ENCODE measurements around the gene VTI1B.
"Not testable (repeated sequence)": the region's sequence is repeated elsewhere in the genome, so short reads cannot be mapped to it uniquely, and the experiment has no call there.

Gene VTI1B

GRCh38 chr14:67638642-67639041 lies 35.8 kb downstream of the VTI1B start:
- peaks cover 4% of the 10 kb centered on the region for H3K36me3 ChIP-seq (ENCODE audit: control insufficient read depth, insufficient read depth, low read length)
- H3K27me3 ChIP-seq (ENCODE audit: control insufficient read depth, insufficient read depth, low read length, poor library complexity, severe bottlenecking), result no peaks in the 10 kb centered on the region
- WGBS, 2 experiments, result 93 to 99% methylated on average over 3 of the region's 3 CpGs
- H3K4me1 ChIP-seq (ENCODE audit: control insufficient read depth, insufficient read depth, low read length), result no peaks in the 10 kb centered on the region
- H3K4me3 ChIP-seq (ENCODE audit: insufficient read depth, low read depth, low read length), result no peak overlapping the region
- H3K9me3 ChIP-seq (ENCODE audit: control insufficient read depth, low read length), result no peaks in the 10 kb centered on the region
- no peak overlapping the region for H3K27ac ChIP-seq (ENCODE audit: insufficient read depth, low read depth, low read length, poor library complexity, severe bottlenecking)

GRCh38 chr14:67636361-67636919 lies 38.0 kb downstream of the VTI1B start:
- WGBS, 2 experiments, result 96% methylated on average over 3 of the region's 3 CpGs
- Histone ChIP-seq H3K9me3 (ENCODE audit: control insufficient read depth, low read length) (no peaks in the 10 kb centered on the region), H3K4me1 (ENCODE audit: control insufficient read depth, insufficient read depth, low read length) (no peaks in the 10 kb centered on the region), H3K27ac (ENCODE audit: insufficient read depth, low read depth, low read length, poor library complexity, severe bottlenecking) (no peak overlapping the region), H3K27me3 (ENCODE audit: control insufficient read depth, insufficient read depth, low read length, poor library complexity, severe bottlenecking) (no peaks in the 10 kb centered on the region), H3K4me3 (ENCODE audit: insufficient read depth, low read depth, low read length) (no peak overlapping the region), H3K36me3 (ENCODE audit: control insufficient read depth, insufficient read depth, low read length) (no peaks in the 10 kb centered on the region)

- 92 to 94% methylated on average over 5 of the region's 5 CpGs for WGBS, 2 experiments
Observed at GRCh38 chr14:67633451-67634147, 40.8 kb downstream of the VTI1B start.

GRCh38 chr14:67630938-67631337 lies 43.5 kb downstream of the VTI1B start:
- H3K9me3 ChIP-seq (ENCODE audit: control insufficient read depth, low read length), result no peaks in the 10 kb centered on the region
- no peaks in the 10 kb centered on the region for H3K27me3 ChIP-seq (ENCODE audit: control insufficient read depth, insufficient read depth, low read length, poor library complexity, severe bottlenecking)
- WGBS, 2 experiments, result 92 to 93% methylated on average over 5 of the region's 5 CpGs
- no peak overlapping the region for H3K27ac ChIP-seq (ENCODE audit: insufficient read depth, low read depth, low read length, poor library complexity, severe bottlenecking)
- H3K4me1 ChIP-seq (ENCODE audit: control insufficient read depth, insufficient read depth, low read length), result no peaks in the 10 kb centered on the region
- no peaks in the 10 kb centered on the region for H3K36me3 ChIP-seq (ENCODE audit: control insufficient read depth, insufficient read depth, low read length)
- no peak overlapping the region for H3K4me3 ChIP-seq (ENCODE audit: insufficient read depth, low read depth, low read length)

More at GRCh38 chr14:67633451-67634147, 40.8 kb downstream of the VTI1B start:
- Histone ChIP-seq H3K4me1 (ENCODE audit: control insufficient read depth, insufficient read depth, low read length) (no peaks in the 10 kb centered on the region), H3K27ac (ENCODE audit: insufficient read depth, low read depth, low read length, poor library complexity, severe bottlenecking) (no peak overlapping the region), H3K9me3 (ENCODE audit: control insufficient read depth, low read length) (no peaks in the 10 kb centered on the region), H3K27me3 (ENCODE audit: control insufficient read depth, insufficient read depth, low read length, poor library complexity, severe bottlenecking) (no peaks in the 10 kb centered on the region), H3K4me3 (ENCODE audit: insufficient read depth, low read depth, low read length) (no peak overlapping the region), H3K36me3 (ENCODE audit: control insufficient read depth, insufficient read depth, low read length) (no peaks in the 10 kb centered on the region)

GRCh38 chr14:67630186-67630585 lies 44.2 kb downstream of the VTI1B start:
- no peaks in the 10 kb centered on the region for H3K9me3 ChIP-seq (ENCODE audit: control insufficient read depth, low read length)

GRCh38 chr14:67627519-67627918 lies 46.9 kb downstream of the VTI1B start:
- H3K4me3 ChIP-seq (ENCODE audit: insufficient read depth, low read depth, low read length), result no peak overlapping the region
- H3K27ac ChIP-seq (ENCODE audit: insufficient read depth, low read depth, low read length, poor library complexity, severe bottlenecking), result no peak overlapping the region
- H3K36me3 ChIP-seq (ENCODE audit: control insufficient read depth, insufficient read depth, low read length), result no peaks in the 10 kb centered on the region
- H3K4me1 ChIP-seq (ENCODE audit: control insufficient read depth, insufficient read depth, low read length), result peaks cover 5% of the 10 kb centered on the region
- no peaks in the 10 kb centered on the region for H3K27me3 ChIP-seq (ENCODE audit: control insufficient read depth, insufficient read depth, low read length, poor library complexity, severe bottlenecking)
- no peaks in the 10 kb centered on the region for H3K9me3 ChIP-seq (ENCODE audit: control insufficient read depth, low read length)

More at GRCh38 chr14:67630186-67630585, 44.2 kb downstream of the VTI1B start:
- H3K27ac ChIP-seq (ENCODE audit: insufficient read depth, low read depth, low read length, poor library complexity, severe bottlenecking), result no peak overlapping the region
- no peaks in the 10 kb centered on the region for H3K4me1 ChIP-seq (ENCODE audit: control insufficient read depth, insufficient read depth, low read length)
- 94% methylated on average over 3 to 4 of the region's 4 CpGs for WGBS, 2 experiments
- H3K27me3 ChIP-seq (ENCODE audit: control insufficient read depth, insufficient read depth, low read length, poor library complexity, severe bottlenecking), result no peaks in the 10 kb centered on the region
- H3K4me3 ChIP-seq (ENCODE audit: insufficient read depth, low read depth, low read length), result no peak overlapping the region
- H3K36me3 ChIP-seq (ENCODE audit: control insufficient read depth, insufficient read depth, low read length), result no peaks in the 10 kb centered on the region

GRCh38 chr14:67626131-67626530 lies 48.3 kb downstream of the VTI1B start:
- not testable (repeated sequence) for H3K27ac ChIP-seq (ENCODE audit: insufficient read depth, low read depth, low read length, poor library complexity, severe bottlenecking); H3K27me3 ChIP-seq (ENCODE audit: control insufficient read depth, insufficient read depth, low read length, poor library complexity, severe bottlenecking); H3K9me3 ChIP-seq (ENCODE audit: control insufficient read depth, low read length); H3K4me1 ChIP-seq (ENCODE audit: control insufficient read depth, insufficient read depth, low read length); H3K4me3 ChIP-seq (ENCODE audit: insufficient read depth, low read depth, low read length); H3K36me3 ChIP-seq (ENCODE audit: control insufficient read depth, insufficient read depth, low read length)
- WGBS, 2 experiments, result 93 to 100% methylated on average over 1 of the region's 1 CpG

GRCh38 chr14:67623114-67623513 lies 51.3 kb downstream of the VTI1B start:
- no peak overlapping the region for H3K27ac ChIP-seq (ENCODE audit: insufficient read depth, low read depth, low read length, poor library complexity, severe bottlenecking)
- 61 to 87% methylated on average over 2 of the region's 2 CpGs for WGBS, 2 experiments
- peaks cover 12% of the 10 kb centered on the region for H3K4me1 ChIP-seq (ENCODE audit: control insufficient read depth, insufficient read depth, low read length)
- no peaks in the 10 kb centered on the region for H3K9me3 ChIP-seq (ENCODE audit: control insufficient read depth, low read length)
- no peaks in the 10 kb centered on the region for H3K36me3 ChIP-seq (ENCODE audit: control insufficient read depth, insufficient read depth, low read length)
- H3K4me3 ChIP-seq (ENCODE audit: insufficient read depth, low read depth, low read length), result no peak overlapping the region
- no peaks in the 10 kb centered on the region for H3K27me3 ChIP-seq (ENCODE audit: control insufficient read depth, insufficient read depth, low read length, poor library complexity, severe bottlenecking)

- Histone ChIP-seq H3K27me3 (ENCODE audit: control insufficient read depth, insufficient read depth, low read length, poor library complexity, severe bottlenecking) (no peaks in the 10 kb centered on the region), H3K27ac (ENCODE audit: insufficient read depth, low read depth, low read length, poor library complexity, severe bottlenecking) (no peak overlapping the region), H3K4me1 (ENCODE audit: control insufficient read depth, insufficient read depth, low read length) (peaks cover 12% of the 10 kb centered on the region), H3K4me3 (ENCODE audit: insufficient read depth, low read depth, low read length) (no peak overlapping the region), H3K36me3 (ENCODE audit: control insufficient read depth, insufficient read depth, low read length) (no peaks in the 10 kb centered on the region), H3K9me3 (ENCODE audit: control insufficient read depth, low read length) (no peaks in the 10 kb centered on the region)
- 63 to 70% methylated on average over 4 of the region's 4 CpGs for WGBS, 2 experiments
Observed at GRCh38 chr14:67622675-67623074, 51.8 kb downstream of the VTI1B start.

- Histone ChIP-seq H3K9me3 (ENCODE audit: control insufficient read depth, low read length) (no peaks in the 10 kb centered on the region), H3K27ac (ENCODE audit: insufficient read depth, low read depth, low read length, poor library complexity, severe bottlenecking) (no peak overlapping the region), H3K4me3 (ENCODE audit: insufficient read depth, low read depth, low read length) (peak overlapping the region; percentile 80), H3K36me3 (ENCODE audit: control insufficient read depth, insufficient read depth, low read length) (no peaks in the 10 kb centered on the region), H3K27me3 (ENCODE audit: control insufficient read depth, insufficient read depth, low read length, poor library complexity, severe bottlenecking) (peaks cover under 1% of the 10 kb centered on the region), H3K4me1 (ENCODE audit: control insufficient read depth, insufficient read depth, low read length) (peaks cover 12% of the 10 kb centered on the region)
- 2% methylated on average over 19 of the region's 19 CpGs for WGBS, 2 experiments
Observed at GRCh38 chr14:67620217-67620785, 54.1 kb downstream of the VTI1B start.

Data from ectodermal cell (in vitro differentiated cells).